NT2/D1 (cell line): ENCODE data around the gene PRSS36.
"Not testable (repeated sequence)": the region's sequence is repeated elsewhere in the genome, so short reads cannot be mapped to it uniquely, and the experiment has no call there.

Experiments used
- DNase-seq: peaks from one replicate; pipeline ENCODE4 v3.0.0-alpha.2; 2011; ENCODE audit warnings: low read depth, low spot score
- H3K27me3 ChIP-seq: 2 replicates; pipeline ENCODE4 v1.6.0; 2011; ENCODE audit warnings: mild to moderate bottlenecking; ENCODE audit not compliant: insufficient read length, insufficient read depth
- H3K36me3 ChIP-seq: 2 replicates; pipeline ENCODE4 v1.6.1; 2011; ENCODE audit warnings: mild to moderate bottlenecking, low read length, mixed read lengths; ENCODE audit not compliant: insufficient read depth, insufficient read length
- H3K4me1 ChIP-seq: 2 replicates; pipeline ENCODE4 v1.5.1; 2011; ENCODE audit not compliant: insufficient read depth, insufficient read length
- H3K4me3 ChIP-seq: 2 replicates; pipeline ENCODE4 v1.5.1; 2011; ENCODE audit warnings: low read depth; ENCODE audit not compliant: insufficient read length
- H3K9ac ChIP-seq: 2 replicates; pipeline ENCODE4 v1.6.0; 2011; ENCODE audit warnings: low read depth; ENCODE audit not compliant: insufficient read length
- H3K9me3 ChIP-seq: 2 replicates; pipeline ENCODE4 v1.5.1; 2011; ENCODE audit warnings: mild to moderate bottlenecking, low read length; ENCODE audit not compliant: insufficient read depth
- SUZ12 ChIP-seq: IDR thresholded peaks from 2 replicates; pipeline ENCODE4 v1.6.1; 2011; ENCODE audit not compliant: insufficient read length, insufficient read depth; ENCODE audit errors: extremely low read depth
- YY1 ChIP-seq: IDR thresholded peaks from 2 replicates; pipeline ENCODE4 v1.6.1; 2011; ENCODE audit not compliant: insufficient read length, insufficient read depth
- ZNF274 ChIP-seq: IDR thresholded peaks from 2 replicates; pipeline ENCODE4 v1.6.1; 2011; ENCODE audit warnings: mild to moderate bottlenecking, low read depth, low read length

PRSS36 gene

DNA sequence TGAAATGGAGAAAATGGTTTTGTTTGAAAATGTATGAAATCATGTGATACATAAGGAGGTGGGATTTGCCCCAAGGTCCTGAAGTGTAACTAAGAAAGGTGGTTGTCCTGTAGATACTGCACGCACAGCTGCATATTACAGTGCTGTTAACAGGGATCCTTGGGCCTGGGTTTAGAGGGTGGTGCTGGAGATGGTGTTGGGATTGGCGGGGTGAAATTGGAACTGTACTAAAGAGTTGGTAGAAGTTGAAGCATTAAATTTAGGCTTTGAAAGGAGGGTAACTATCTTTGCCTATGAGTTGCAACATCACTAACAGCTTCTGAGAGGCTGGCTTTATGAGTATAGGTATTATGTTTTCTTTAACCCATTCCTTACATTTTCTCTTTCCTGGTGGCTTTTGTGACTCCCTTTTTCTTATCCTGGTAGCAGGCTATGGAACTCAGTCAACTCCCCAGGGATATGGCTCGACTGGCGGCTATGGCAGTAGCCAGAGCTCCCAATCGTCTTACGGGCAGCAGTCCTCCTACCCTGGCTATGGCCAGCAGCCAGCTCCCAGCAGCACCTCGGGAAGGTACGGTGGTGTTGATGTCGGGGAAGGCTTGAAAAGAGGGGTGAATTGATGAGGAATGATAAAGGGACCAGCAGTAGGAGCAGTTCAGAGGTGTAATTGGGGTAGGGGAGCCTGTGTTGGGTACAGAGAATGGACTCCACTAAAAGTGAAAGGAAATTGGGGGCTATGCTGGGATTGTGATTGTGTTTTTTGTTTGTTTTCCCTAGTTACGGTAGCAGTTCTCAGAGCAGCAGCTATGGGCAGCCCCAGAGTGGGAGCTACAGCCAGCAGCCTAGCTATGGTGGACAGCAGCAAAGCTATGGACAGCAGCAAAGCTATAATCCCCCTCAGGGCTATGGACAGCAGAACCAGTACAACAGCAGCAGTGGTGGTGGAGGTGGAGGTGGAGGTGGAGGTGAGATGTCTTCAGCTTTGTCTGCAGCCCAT lies 33.9 kb upstream of the PRSS36 start:
- no peaks in the 10 kb centered on the region for H3K9me3 ChIP-seq
- H3K4me1 ChIP-seq, result peaks cover 10% of the 10 kb centered on the region
- TF ChIP-seq YY1, result no peak
- no peak for TF ChIP-seq SUZ12
- no peak for TF ChIP-seq ZNF274
- no peak for DNase-seq
- H3K4me3 ChIP-seq, result peak overlapping the region; percentile 19
- peaks cover 81% of the 10 kb centered on the region for H3K36me3 ChIP-seq
- H3K9ac ChIP-seq, result peak overlapping the region; percentile 29
- H3K27me3 ChIP-seq, result no peaks in the 10 kb centered on the region

- peak overlapping the region; percentile 97 for H3K4me3 ChIP-seq
- H3K9ac ChIP-seq, result peak overlapping the region; percentile 77
- DNase-seq, result no peak
- no peaks in the 10 kb centered on the region for H3K9me3 ChIP-seq
- TF ChIP-seq ZNF274 (no peak), YY1 (no peak), SUZ12 (no peak)
- H3K27me3 ChIP-seq, result no peaks in the 10 kb centered on the region
- peaks cover 68% of the 10 kb centered on the region for H3K36me3 ChIP-seq
- peaks cover 11% of the 10 kb centered on the region for H3K4me1 ChIP-seq
Measured at GRCh38 chr16:31182391-31182790, 32.5 kb upstream of the PRSS36 start.

- Histone ChIP-seq H3K9me3 (no peaks in the 10 kb centered on the region), H3K4me1 (peaks cover 11% of the 10 kb centered on the region), H3K9ac (peak overlapping the region; percentile 99), H3K36me3 (peaks cover 57% of the 10 kb centered on the region), H3K27me3 (no peaks in the 10 kb centered on the region), H3K4me3 (peak overlapping the region; percentile 97)
- TF ChIP-seq YY1 (no peak), SUZ12 (no peak), ZNF274 (no peak)
- no peak for DNase-seq
Measured at GRCh38 chr16:31181102-31181830, 31.4 kb upstream of the PRSS36 start.

GRCh38 chr16:31179747-31180459 lies 30.0 kb upstream of the PRSS36 start, which contains the start of gene FUS:
TSS of gene FUS (plus strand) at chr16:31180139. CDS start at chr16:31180215, 76 bp downstream.
- Histone ChIP-seq H3K4me1 (peaks cover 11% of the 10 kb centered on the region), H3K9me3 (no peaks in the 10 kb centered on the region), H3K27me3 (no peaks in the 10 kb centered on the region), H3K9ac (peak within 1 kb of the TSS; percentile 99), H3K4me3 (peak within 1 kb of the TSS; percentile 97), H3K36me3 (peaks cover 43% of the 10 kb centered on the region)
- peak; percentile 83 for DNase-seq
- TF ChIP-seq ZNF274 (no peak), YY1 (peak; percentile 64)

DNA sequence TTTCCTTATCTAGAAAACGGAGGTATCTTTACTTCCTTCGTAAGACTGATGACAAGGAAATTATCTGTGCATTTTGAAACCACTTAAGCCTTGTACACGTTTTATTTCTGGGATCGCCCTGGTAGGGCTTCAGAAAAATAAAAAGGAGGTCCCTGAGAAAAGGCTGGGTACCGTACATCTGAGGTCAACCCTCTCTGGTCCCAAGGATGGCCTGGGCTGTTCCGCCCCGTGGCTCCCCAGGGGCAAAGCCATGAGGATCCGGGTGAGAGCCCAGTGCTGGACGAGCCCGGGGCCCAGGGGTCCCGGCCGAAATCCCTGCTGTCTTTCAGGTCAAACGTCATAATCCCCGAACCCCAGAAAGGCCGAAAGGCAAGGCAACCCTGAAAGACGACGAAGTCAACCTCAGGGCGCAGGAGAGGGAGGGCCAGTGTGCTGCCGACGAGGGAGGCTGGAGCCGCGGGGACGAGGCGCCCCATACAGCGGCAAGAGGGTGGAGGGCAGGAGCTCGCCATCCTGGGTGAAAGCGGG lies 29.4 kb upstream of the PRSS36 start:
- Histone ChIP-seq H3K9me3 (no peaks in the 10 kb centered on the region), H3K36me3 (peaks cover 39% of the 10 kb centered on the region), H3K4me1 (peaks cover 14% of the 10 kb centered on the region), H3K27me3 (no peaks in the 10 kb centered on the region), H3K9ac (peak overlapping the region; percentile 99), H3K4me3 (peak overlapping the region; percentile 97)
- TF ChIP-seq YY1 (no peak), SUZ12 (no peak), ZNF274 (no peak)
- DNase-seq, result no peak

GRCh38 chr16:31177136-31177535 lies 27.3 kb upstream of the PRSS36 start:
- no peak for DNase-seq
- peaks cover 4% of the 10 kb centered on the region for H3K4me1 ChIP-seq
- no peaks in the 10 kb centered on the region for H3K9me3 ChIP-seq
- no peaks in the 10 kb centered on the region for H3K27me3 ChIP-seq
- no peak overlapping the region for H3K4me3 ChIP-seq
- H3K9ac ChIP-seq, result no peak overlapping the region
- H3K36me3 ChIP-seq, result peaks cover 17% of the 10 kb centered on the region
- TF ChIP-seq SUZ12, result no peak
- no peak for TF ChIP-seq ZNF274
- TF ChIP-seq YY1, result no peak

DNA sequence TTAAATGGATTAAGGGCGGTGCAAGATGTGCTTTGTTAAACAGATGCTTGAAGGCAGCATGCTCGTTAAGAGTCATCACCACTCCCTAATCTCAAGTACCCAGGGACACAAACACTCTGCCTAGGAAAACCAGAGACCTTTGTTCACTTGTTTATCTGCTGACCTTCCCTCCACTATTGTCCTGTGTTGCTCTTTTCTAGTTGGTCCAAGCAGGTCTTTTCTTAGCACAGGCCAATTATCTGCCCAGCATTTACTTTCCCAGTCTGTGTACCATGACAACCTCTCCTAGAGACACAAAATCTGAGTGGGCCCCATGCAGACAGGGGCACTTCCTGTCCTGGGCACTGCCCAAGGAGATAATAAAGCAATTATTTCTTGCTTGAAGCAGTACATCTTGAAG lies 20.2 kb upstream of the PRSS36 start:
- not testable (repeated sequence) for H3K27me3 ChIP-seq, H3K9me3 ChIP-seq, DNase-seq, H3K9ac ChIP-seq, H3K4me1 ChIP-seq, H3K4me3 ChIP-seq, H3K36me3 ChIP-seq
